MM.1S (cell line): Measurements from ENCODE around the gene SLC25A48.

Experiments used
- EZH2 ChIP-seq: fragments of 300-600 bp; sonication (generic); optimal IDR thresholded peaks from 2 replicates; pipeline ENCODE3; 2017; ENCODE audit warnings: low read depth, mild to moderate bottlenecking, antibody characterized with exemption, low read length, mixed read lengths
- TF ChIP-seq, protein P1 (sequence below): fragments of 300-600 bp; sonication (generic); IDR thresholded peaks from 2 replicates; pipeline ENCODE4 v1.5.1; 2016; ENCODE audit warnings: antibody characterized with exemption, low read length, mixed read lengths

DNA sequence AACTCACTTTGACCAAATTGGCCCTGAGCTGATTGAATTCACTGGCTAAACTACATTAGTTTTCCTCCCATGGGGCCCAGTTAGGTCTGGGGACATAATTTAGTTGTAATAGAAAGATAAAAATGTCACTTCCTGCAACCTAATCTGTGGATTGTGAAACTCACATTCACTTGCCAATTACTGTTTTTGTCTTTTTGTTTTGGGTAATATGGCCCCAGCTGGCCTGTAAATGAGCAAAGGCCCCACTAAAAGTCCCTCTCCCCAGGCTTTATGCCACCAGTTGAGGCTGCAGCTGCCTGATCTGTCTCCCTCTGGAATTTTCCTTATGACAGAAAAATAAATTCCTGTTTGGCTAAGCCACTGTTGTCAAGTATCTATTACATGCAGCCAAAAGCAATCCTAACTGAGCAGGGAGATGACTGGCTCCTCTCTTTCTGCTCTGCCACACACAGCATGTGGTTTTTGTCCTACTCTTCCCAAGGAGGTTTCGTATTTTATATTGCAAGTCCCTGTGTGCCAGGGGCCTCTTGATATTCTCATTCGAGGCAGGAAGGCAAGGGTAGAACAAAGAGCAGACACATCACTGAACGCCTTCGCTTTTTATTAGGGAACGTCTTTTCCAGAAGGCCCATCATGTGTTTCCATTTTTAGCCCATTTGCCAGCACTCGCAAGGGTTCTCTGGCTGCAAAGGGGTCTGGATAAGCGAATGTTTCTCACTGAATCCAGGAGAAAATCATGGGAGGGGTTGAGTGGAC is 24.1 kb upstream of the SLC25A48 start:
- TF ChIP-seq, protein P1, sequence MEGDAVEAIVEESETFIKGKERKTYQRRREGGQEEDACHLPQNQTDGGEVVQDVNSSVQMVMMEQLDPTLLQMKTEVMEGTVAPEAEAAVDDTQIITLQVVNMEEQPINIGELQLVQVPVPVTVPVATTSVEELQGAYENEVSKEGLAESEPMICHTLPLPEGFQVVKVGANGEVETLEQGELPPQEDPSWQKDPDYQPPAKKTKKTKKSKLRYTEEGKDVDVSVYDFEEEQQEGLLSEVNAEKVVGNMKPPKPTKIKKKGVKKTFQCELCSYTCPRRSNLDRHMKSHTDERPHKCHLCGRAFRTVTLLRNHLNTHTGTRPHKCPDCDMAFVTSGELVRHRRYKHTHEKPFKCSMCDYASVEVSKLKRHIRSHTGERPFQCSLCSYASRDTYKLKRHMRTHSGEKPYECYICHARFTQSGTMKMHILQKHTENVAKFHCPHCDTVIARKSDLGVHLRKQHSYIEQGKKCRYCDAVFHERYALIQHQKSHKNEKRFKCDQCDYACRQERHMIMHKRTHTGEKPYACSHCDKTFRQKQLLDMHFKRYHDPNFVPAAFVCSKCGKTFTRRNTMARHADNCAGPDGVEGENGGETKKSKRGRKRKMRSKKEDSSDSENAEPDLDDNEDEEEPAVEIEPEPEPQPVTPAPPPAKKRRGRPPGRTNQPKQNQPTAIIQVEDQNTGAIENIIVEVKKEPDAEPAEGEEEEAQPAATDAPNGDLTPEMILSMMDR: no peak
- no peak for TF ChIP-seq EZH2
